IPS DF 6.9 (cell line): ENCODE data around the gene CETN1.

Experiments used
- DNase-seq: peaks from one replicate; pipeline ENCODE4 v3.0.0-alpha.2; 2013; ENCODE audit warnings: low read depth, low spot score
- H3K27ac ChIP-seq: one replicate; pipeline ENCODE4 v1.5.1; 2013; ENCODE audit warnings: low read length, control low read depth
- H3K27me3 ChIP-seq: 2 replicates; pipeline ENCODE4 v1.6.1; 2013; ENCODE audit warnings: mild to moderate bottlenecking, low read length; ENCODE audit not compliant: control insufficient read depth, insufficient read depth
- H3K36me3 ChIP-seq: 2 replicates; pipeline ENCODE4 v1.6.1; 2013; ENCODE audit warnings: low read length; ENCODE audit not compliant: control insufficient read depth, insufficient read depth
- H3K4me1 ChIP-seq: 2 replicates; pipeline ENCODE4 v1.6.1; 2013; ENCODE audit warnings: low read length; ENCODE audit not compliant: control insufficient read depth, insufficient read depth
- H3K4me3 ChIP-seq: 2 replicates; pipeline ENCODE4 v1.5.1; 2013; ENCODE audit warnings: mild to moderate bottlenecking, low read length
- H3K9me3 ChIP-seq: 2 replicates; pipeline ENCODE4 v1.6.1; 2013; ENCODE audit warnings: low read length, inconsistent platforms; ENCODE audit not compliant: control insufficient read depth, insufficient read depth
- WGBS: extraction: QIAGEN DNeasy Blood & Tissue Kit; methylation state at CpG from one replicate; pipeline ENCODE4 v1.1.7; 2013; ENCODE audit warnings: mixed read lengths, missing lambda C conversion rate; ENCODE audit not compliant: insufficient read length, insufficient coverage; 5-methylcytosine and 5-hydroxymethylcytosine counted together

Gene CETN1

DNA sequence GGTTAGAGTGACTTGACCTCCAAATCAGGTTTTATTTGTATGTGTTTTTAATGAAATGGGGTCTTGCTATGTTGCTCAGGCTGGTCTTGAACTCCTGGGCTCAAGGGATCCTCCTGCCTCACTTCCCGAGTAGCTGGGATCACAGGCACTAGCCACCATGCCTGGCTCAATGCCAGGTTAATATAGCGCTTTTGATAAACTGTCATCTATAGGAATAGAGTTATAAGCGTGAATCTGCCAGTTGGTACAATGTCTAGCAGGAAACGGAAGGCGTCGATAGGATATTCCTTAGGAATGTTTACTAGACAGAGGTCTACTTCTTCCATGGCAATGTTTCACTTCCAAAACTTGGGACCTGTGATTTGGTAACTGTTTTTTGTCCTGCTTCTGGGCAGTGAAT lies 42.1 kb downstream of the CETN1 start:
- Histone ChIP-seq H3K27me3 (no peaks in the 10 kb centered on the region), H3K9me3 (no peaks in the 10 kb centered on the region), H3K4me3 (no peak overlapping the region), H3K36me3 (no peaks in the 10 kb centered on the region), H3K4me1 (no peaks in the 10 kb centered on the region; the same call in 1 of the 2 replicates), H3K27ac (no peak overlapping the region)
- WGBS: no CpG with 5 or more reads among the region's 6 CpGs
- no peak for DNase-seq

DNA sequence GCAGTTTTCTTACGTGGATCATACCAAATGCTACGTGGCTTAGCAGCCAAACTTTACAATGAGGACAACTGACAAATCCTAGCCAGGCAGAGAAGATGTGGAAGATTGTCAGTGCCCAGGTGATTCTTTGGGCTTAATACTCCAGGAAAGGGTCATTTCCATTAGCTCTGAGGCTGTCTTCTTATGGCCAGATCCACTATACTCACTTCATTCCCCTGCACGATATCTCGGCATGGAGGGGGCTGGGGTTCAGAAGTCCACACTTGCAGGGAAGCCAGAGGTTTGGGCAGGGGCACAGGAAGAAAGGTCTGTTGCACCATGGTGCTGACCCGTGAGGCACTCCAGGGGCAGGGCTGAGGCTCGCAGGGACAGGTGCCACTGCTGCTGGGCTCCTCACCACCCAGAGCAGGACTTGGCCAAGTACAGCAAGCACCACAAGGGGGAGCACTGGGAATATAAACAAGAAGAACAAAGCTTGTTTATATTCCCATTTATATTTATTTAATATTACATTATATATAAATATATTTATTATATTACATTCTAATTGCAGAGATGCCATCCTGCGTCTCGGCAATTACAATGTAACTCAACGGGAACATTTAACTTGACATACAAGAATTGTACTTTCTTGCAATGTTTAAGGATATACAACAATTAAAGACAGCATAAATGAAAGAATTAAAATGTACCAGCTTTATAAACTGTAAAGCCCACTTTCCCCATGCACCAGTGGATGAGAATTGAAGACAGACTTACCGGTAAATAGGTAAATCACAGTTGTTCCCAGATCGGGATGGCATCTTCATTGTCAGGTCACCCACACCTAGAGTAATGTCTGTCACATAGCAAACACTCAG lies 43.8 kb downstream of the CETN1 start:
- no CpG with 5 or more reads among the region's 11 CpGs for WGBS
- no peak overlapping the region for H3K4me3 ChIP-seq
- H3K27me3 ChIP-seq: no peaks in the 10 kb centered on the region
- no peak for DNase-seq
- no peaks in the 10 kb centered on the region; the same call in 1 of the 2 replicates for H3K4me1 ChIP-seq
- H3K36me3 ChIP-seq: no peaks in the 10 kb centered on the region
- H3K9me3 ChIP-seq: no peaks in the 10 kb centered on the region
- H3K27ac ChIP-seq: no peak overlapping the region

DNA sequence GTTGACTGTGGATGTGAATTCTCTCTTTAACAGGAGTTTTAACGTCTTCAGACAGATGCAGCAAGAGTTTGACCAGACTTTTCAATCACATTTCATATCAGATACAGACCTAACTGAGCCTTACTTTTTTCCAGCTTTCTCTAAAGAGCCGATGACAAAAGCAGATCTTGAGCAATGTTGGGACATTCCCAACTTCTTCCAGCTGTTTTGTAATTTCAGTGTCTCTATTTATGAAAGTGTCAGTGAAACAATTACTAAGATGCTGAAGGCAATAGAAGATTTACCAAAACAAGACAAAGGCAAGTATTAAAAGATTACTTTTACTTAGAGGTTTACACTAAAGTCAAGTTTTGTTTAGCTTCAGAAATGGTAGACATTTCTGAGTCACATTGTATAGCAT lies 47.1 kb downstream of the CETN1 start:
- peaks cover 1% of the 10 kb centered on the region; the same call in 1 of the 2 replicates for H3K27me3 ChIP-seq
- DNase-seq: no peak
- H3K4me3 ChIP-seq: no peak overlapping the region
- H3K4me1 ChIP-seq: no peaks in the 10 kb centered on the region; the same call in 1 of the 2 replicates
- H3K36me3 ChIP-seq: no peaks in the 10 kb centered on the region
- WGBS: no CpG with 5 or more reads among the region's 2 CpGs
- H3K9me3 ChIP-seq: no peaks in the 10 kb centered on the region
- no peak overlapping the region for H3K27ac ChIP-seq

DNA sequence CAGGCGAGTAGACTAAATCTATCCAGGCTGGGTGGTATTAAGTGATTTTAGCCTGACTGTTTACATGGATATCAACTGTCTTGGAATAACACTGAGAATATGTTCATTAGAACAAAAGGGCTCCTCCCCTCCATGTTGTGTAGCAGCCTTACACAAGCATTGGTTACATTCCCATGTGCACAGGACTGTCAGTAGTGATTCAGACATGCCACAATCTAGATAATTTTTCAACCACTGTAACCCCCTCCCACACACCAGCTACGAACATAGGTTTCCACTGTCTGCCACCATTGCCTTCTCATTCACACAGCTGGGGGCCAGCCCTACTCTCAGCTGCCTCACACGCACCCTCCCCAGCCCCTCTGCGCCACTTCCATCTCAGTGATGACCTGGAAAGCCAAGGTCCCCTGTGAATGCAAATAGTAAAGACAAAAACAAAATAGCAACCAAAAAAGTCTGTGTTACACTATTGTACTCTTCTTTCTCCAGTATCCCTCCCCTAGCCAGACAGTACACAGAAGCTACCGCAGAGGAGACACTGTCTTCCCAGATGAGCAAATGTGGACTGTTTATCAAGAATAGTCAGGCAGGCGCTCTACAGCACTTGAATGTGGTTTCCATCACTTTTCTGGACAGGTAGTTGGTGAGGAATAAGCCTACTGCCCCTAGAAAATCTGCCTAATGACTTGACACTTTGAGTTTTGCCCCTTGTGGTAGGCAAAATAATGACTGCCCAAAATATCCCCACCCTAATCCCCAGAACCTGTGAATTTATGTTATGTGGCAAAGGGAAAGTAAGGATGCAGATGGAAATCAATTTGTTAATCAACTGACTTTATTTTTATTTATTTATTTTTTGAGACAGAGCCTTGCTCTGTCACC lies 49.3 kb downstream of the CETN1 start:
- Histone ChIP-seq H3K36me3 (no peaks in the 10 kb centered on the region), H3K27ac (no peak overlapping the region), H3K4me3 (no peak overlapping the region), H3K9me3 (no peaks in the 10 kb centered on the region), H3K4me1 (no peaks in the 10 kb centered on the region), H3K27me3 (peaks cover 1% of the 10 kb centered on the region; the same call in 1 of the 2 replicates)
- DNase-seq: no peak
- no CpG with 5 or more reads among the region's 6 CpGs for WGBS

DNA sequence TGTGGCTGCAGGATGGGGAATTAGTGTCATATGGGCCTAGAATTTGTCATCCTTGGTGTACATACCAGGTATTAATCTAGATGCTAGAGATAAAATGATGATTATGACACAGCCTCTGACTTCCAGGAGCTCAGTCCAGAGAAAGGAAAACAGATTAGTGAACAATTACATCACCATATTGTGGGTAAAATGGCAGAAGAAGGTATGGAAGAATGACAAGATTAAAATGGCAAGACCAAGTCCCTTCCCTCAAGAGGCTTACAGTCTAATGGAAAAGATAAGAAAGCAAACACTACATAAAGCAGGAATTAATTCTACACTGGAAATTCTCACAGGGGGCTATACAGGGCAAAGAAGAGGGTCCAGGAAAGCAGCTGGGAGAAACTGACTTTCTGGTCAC lies 51.4 kb downstream of the CETN1 start:
- H3K4me3 ChIP-seq: no peak overlapping the region
- H3K9me3 ChIP-seq: no peaks in the 10 kb centered on the region
- no peaks in the 10 kb centered on the region for H3K36me3 ChIP-seq
- H3K27me3 ChIP-seq: peaks cover 1% of the 10 kb centered on the region; the same call in 1 of the 2 replicates
- H3K27ac ChIP-seq: no peak overlapping the region
- peaks cover 1% of the 10 kb centered on the region; the same call in 1 of the 2 replicates for H3K4me1 ChIP-seq
- DNase-seq: no peak
